SK-N-MC (cell line): ENCODE measurements around the gene GH1.
"Not testable (repeated sequence)": the region's sequence is repeated elsewhere in the genome, so short reads cannot be mapped to it uniquely, and the experiment has no call there.

Source experiments
- DNase-seq: peaks from one replicate; pipeline ENCODE4 v3.0.0-alpha.2; 2011; ENCODE audit warnings: low read depth, low spot score
- H3K27ac ChIP-seq: fragments of 200-600 bp; sonication (generic); 2 replicates; pipeline ENCODE4 v1.5.1; 2016; ENCODE audit warnings: mixed run types
- H3K36me3 ChIP-seq: fragments of 200-600 bp; sonication (generic); 2 replicates; pipeline ENCODE4 v1.6.1; 2017; ENCODE audit warnings: antibody characterized with exemption, low read length, mixed read lengths; ENCODE audit not compliant: insufficient read depth
- H3K4me3 ChIP-seq: fragments of 200-600 bp; sonication (generic); 2 replicates; pipeline ENCODE4 v1.5.1; 2016
- H3K9ac ChIP-seq: fragments of 200-600 bp; sonication (generic); 2 replicates; pipeline ENCODE4 v1.8.0; 2017; ENCODE audit warnings: mixed run types, mixed read lengths; ENCODE audit not compliant: insufficient read length
- H3K9me3 ChIP-seq: fragments of 200-600 bp; sonication (generic); 2 replicates; pipeline ENCODE4 v1.6.1; 2017; ENCODE audit warnings: low read depth, mild to moderate bottlenecking, antibody characterized with exemption, low read length, moderate library complexity, mixed read lengths
- EZH2 ChIP-seq: fragments of 200-600 bp; sonication (generic); IDR thresholded peaks from one replicate; pipeline ENCODE4 v1.6.1; 2017; ENCODE audit warnings: antibody characterized with exemption
- FOXP2 ChIP-seq: optimal IDR thresholded peaks from 2 replicates; pipeline ENCODE3; 2011; ENCODE audit warnings: mild to moderate bottlenecking, moderate library complexity; ENCODE audit not compliant: insufficient read depth; ENCODE audit errors: extremely low read length, control extremely low read depth
- POLR2AphosphoS5 ChIP-seq: IDR thresholded peaks from 2 replicates; pipeline ENCODE4 v1.6.1; 2012; ENCODE audit warnings: mild to moderate bottlenecking, low read depth, low read length, borderline replicate concordance

The GH1 gene

DNA sequence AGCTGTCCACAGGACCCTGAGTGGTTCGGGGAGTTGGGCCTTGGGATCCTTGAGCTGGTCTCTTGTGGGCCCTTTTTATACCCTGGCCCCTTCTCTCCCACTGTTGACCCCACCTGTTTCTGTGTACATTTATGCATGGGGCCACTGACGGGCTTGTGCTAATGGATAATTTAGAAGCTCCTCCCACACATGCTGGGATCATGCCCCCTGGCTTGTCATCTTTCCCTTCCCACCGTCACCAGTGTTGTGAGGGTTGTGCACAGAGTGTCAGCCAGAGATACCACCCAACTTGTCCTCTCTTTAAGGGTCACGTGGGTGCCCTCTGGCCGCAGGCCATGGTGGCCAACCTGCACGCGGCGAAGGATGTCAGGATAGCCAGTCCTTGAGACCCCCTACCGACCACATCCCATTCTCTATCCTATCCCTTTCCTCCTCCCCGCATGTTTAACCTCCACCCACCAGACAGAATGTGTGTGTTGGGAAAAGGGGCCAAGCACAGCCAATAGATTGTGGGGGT, at the start of gene GH1:
Gene GH1, minus strand, starts transcription at position 51 of the 517 bp plus-strand sequence. CDS start 63 bp downstream, outside the sequence.
- H3K9ac ChIP-seq, H3K4me3 ChIP-seq, DNase-seq, H3K36me3 ChIP-seq, H3K9me3 ChIP-seq, H3K27ac ChIP-seq: not testable (repeated sequence)

DNA sequence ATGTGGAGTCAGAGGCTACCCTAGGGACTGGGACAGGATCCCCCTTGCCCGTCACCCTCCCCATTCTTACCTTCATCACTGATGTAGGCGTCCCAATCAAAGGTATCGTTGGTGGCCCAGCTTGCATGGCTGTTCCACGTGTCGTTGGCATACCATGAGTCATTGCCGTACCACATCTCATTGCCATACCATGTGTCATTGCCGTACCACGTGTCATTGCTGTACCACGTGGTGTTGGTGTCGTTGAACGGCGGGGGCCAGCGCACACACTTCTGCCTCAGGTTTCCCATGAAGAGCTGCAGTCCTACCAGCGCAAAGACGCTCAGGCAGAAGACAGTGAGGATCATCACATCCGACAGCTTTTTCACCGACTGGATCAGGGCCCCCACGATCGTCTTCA, 49.3 kb upstream of the GH1 start:
- Histone ChIP-seq H3K4me3 (no peak overlapping the region), H3K9me3 (no peaks in the 10 kb centered on the region), H3K9ac (no peak overlapping the region), H3K36me3 (no peaks in the 10 kb centered on the region), H3K27ac (no peak overlapping the region)
- TF ChIP-seq FOXP2 = no peak
- TF ChIP-seq EZH2 = no peak
- no peak for TF ChIP-seq POLR2AphosphoS5
- DNase-seq = no peak

DNA sequence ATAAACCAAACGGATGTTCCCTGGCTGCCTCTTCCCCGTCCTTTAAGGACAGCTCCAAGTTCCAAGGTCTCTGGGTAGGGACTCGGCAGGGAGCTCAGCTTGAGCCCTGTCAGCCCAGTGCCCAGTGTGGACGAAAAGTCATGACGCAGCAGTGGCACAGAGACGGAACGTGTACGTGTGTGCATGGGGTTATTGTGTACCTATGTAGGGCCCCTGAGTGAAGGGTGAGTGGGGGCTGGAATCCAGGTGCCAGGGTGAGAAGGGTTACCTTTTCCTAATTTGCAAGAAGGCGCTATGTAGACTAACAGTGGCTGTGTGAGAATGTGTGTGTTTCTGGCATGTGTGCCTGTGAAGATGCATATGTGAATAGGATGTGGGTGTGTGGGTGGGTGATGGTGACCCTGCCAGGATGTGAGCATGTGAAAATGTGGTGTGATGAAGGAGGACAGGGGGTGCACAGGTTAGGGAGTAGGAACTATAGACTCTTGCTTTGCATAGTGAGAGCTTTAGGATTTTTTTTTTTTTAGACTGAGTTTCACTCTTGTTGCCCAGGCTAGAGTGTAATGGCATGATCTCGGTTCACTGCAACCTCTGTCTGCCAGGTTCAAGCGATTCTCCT, 48.1 kb upstream of the GH1 start:
- H3K9me3 ChIP-seq = no peaks in the 10 kb centered on the region
- no peak overlapping the region for H3K4me3 ChIP-seq
- DNase-seq = no peak
- no peak overlapping the region for H3K9ac ChIP-seq
- TF ChIP-seq EZH2 (no peak), POLR2AphosphoS5 (no peak), FOXP2 (no peak)
- H3K36me3 ChIP-seq = no peaks in the 10 kb centered on the region
- H3K27ac ChIP-seq = no peak overlapping the region

DNA sequence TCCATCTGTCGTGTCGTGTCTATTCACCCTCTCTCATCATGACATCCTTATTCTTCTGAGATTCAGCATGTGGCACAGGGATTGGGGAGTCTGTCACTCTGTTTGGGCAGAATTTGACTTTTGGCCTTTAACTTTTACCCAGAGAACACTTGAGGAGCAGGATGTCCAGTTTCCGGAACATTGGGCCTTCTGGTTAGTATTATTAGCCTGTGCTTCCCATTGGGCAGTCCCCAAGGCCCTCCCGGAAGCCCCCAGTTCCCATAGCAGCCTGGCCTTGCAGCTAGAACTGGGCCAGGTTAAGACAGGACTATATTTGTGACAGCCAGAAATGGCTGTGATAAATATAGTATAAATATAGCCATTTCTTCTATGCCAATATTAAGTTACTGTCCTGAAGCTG, 44.5 kb upstream of the GH1 start:
- Histone ChIP-seq H3K4me3 (no peak overlapping the region), H3K36me3 (no peaks in the 10 kb centered on the region), H3K9me3 (no peaks in the 10 kb centered on the region), H3K27ac (no peak overlapping the region), H3K9ac (no peak overlapping the region)
- no peak for DNase-seq
- no peak for TF ChIP-seq EZH2
- no peak for TF ChIP-seq POLR2AphosphoS5
- TF ChIP-seq FOXP2 = no peak

DNA sequence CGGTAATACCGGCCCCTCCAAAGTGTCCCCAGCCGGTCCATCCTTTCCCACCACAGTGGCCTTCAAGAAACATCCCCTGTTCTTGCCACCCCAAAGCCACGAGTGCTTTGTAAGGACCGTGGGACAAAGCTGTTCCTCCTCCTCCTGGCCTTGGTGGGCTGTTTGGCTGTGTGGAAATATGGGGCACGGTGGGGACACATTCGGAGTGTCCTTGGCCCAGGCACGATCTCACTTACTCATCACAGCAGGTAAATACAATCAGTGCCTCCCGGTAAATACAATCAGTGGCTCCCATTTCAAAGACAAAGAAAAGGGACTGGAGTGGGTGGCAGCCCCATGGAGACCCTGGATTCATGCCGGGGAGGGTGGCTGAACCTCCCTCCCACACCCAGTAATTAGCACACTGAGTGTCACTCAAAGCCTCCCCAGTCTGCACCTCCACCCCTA, 43.7 kb upstream of the GH1 start:
- Histone ChIP-seq H3K4me3 (no peak overlapping the region), H3K27ac (no peak overlapping the region), H3K36me3 (no peaks in the 10 kb centered on the region), H3K9me3 (no peaks in the 10 kb centered on the region), H3K9ac (no peak overlapping the region)
- no peak for DNase-seq
- TF ChIP-seq EZH2 (no peak), POLR2AphosphoS5 (no peak), FOXP2 (no peak)

DNA sequence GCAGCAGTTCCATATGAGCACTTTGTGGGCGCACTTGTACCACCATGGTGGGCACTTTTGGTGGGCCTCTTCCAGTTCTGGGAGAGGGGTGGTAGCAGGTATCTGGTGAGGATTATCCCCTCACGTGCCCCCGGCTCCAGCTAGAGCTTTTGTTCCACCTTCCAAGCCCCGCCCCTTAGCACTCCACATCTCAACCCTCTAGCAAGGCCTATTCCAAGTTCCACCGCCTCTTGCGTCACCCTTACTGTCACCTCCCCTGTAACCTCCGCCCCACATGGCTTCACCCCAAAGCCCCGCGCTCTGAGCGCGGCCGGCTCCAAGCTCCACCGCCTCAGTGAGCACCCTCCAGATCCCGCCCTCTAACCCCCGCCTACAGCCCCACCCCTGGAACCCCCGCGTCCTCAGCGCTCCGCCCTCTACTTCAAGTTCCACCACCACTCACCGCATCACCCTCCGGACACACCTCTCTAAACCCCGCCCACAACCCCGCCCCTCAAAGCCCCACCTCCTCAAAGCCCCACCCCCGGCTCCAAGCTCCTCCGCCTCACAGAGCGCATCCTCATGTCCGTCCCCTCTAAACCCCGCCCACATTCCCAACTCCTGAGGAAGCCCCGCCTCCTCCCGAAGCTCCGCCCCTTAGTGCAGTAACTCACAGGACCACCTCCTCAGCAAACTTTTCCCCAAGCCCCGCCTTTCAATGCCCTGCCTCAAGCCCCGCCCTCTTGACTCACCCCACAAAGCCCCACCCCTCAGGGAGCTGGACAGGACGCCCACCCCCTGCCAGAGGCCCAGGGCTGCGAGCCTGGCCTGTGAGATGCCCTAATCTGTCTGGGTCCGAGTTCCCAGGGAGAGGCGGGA, 42.9 kb upstream of the GH1 start:
- Histone ChIP-seq H3K36me3 (no peaks in the 10 kb centered on the region), H3K27ac (no peak overlapping the region), H3K9ac (no peak overlapping the region), H3K4me3 (peak overlapping the region; percentile 76), H3K9me3 (no peaks in the 10 kb centered on the region)
- TF ChIP-seq EZH2 = no peak
- no peak for TF ChIP-seq FOXP2
- TF ChIP-seq POLR2AphosphoS5 = no peak
- peak; percentile 62 for DNase-seq

DNA sequence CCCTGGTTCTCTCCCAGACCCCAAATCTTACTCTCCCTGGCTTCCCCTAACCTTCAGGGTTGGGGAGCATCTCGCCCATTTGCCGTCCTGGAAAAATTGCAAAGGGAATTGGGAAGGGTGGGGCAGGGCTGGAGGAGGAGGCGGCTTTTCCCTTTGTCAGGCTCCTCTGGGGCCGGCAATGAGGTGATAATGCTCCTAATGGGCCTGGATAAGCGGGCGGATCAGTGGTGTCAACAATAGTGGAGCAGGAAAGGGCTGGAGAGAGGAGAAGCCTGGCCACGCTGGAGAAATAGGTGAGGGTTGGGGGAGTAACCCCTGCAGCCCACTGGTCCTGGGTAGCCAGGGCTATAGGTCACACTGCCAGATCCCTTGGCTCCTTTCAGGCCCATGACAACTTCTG, 41.8 kb upstream of the GH1 start:
- DNase-seq = no peak
- H3K4me3 ChIP-seq = no peak overlapping the region
- TF ChIP-seq EZH2 (no peak), FOXP2 (no peak), POLR2AphosphoS5 (no peak)
- no peaks in the 10 kb centered on the region for H3K36me3 ChIP-seq
- no peak overlapping the region for H3K27ac ChIP-seq
- H3K9me3 ChIP-seq = no peaks in the 10 kb centered on the region
- H3K9ac ChIP-seq = no peak overlapping the region

DNA sequence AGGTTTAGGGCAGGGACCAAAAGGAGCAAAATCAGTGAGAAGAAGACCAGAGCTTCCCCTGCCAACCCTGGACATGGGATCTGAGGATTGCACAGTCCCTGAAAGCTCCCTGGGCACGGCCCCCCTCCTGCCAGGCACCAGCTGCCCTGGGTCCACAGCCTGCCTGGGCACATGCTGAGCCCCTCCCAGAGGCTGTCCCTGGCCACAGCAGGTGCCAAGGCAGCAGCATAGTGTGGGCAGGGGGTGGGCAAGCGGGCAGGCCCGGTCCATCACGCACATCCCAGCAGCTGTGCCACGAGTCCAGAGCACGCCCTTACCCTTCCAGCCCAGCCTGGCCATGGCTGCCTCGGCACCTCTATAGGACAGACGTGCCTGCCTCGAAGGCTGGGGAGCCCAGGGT, 41.4 kb upstream of the GH1 start:
- no peaks in the 10 kb centered on the region for H3K36me3 ChIP-seq
- no peak overlapping the region for H3K9ac ChIP-seq
- H3K27ac ChIP-seq = no peak overlapping the region
- H3K4me3 ChIP-seq = no peak overlapping the region
- no peaks in the 10 kb centered on the region for H3K9me3 ChIP-seq
- TF ChIP-seq FOXP2 (no peak), POLR2AphosphoS5 (no peak), EZH2 (no peak)
- DNase-seq = no peak

DNA sequence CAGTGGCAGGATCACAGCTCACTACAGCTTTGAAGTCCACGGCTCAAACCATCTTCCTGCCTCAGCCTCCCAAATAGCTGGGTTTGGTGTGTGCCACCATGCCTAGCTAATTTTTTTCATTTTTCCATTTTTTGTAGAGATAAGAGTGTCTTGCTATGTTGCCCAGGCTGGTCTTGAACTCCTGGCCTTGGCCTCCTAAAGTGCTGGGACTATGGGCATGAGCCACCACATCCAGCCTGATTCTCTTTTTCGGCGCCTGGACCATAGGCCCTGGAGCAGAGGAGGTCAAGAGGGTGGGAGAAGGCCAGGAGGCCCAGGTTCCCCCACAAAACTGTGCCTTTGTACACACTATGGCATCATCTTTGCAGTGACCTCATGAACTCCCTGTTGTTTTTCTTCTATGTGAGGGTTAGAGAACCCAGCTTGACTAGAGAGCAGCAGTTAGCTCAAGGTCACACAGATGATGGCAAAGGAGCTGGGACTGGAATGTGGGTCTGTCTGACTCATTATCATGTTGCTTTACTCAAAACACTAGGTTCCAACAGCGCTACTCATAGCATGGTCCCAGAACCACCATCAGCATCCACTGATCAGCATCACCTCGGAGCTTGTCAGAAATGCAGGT, 37.8 kb upstream of the GH1 start:
- Histone ChIP-seq H3K27ac (no peak overlapping the region), H3K36me3 (no peaks in the 10 kb centered on the region), H3K9ac (no peak overlapping the region), H3K9me3 (no peaks in the 10 kb centered on the region), H3K4me3 (no peak overlapping the region)
- TF ChIP-seq POLR2AphosphoS5 (no peak), FOXP2 (no peak), EZH2 (no peak)
- no peak for DNase-seq
